ENCODE measurements around the gene LPGAT1.

GRCh38 chr1:211797994-211798393, 32.6 kb downstream of the LPGAT1 start:
- no peak for TF ChIP-seq POLR2A (IDR thresholded peaks at IDR 0.05)
- TF ChIP-seq CTCF (IDR thresholded peaks at IDR 0.05) = no peak
- TF ChIP-seq POLR2AphosphoS5 (IDR thresholded peaks at IDR 0.05) = no peak
